Activated T-helper 2 cell treated with anti-CD3 and anti-CD28 coated beads, Interferon-gamma antibody, Interleukin-2, Interleukin-4, amounts not matched to agents 10 μg/mL and 5 μg/mL and 100 μg/mL, durations not matched to agents 14 hours and 24 hours and 36 hours (primary cell): ENCODE measurements around the gene NOP9. TPM values are rescaled to one million over a fixed set of nuclear protein-coding genes. Genes with fewer than 3 reads are reported as not detected.

ENCODE experiments used
- DNase-seq: peaks from one replicate; pipeline ENCODE4 v3.0.0; 2021; ENCODE audit warnings: low spot score
- H3K27ac Mint-ChIP-seq: one replicate; pipeline ENCODE4 v1.8.0; 2021; ENCODE audit warnings: mixed read lengths
- H3K27me3 Mint-ChIP-seq: one replicate; pipeline ENCODE4 v1.8.0; 2021; ENCODE audit warnings: low read depth, mixed read lengths
- H3K36me3 Mint-ChIP-seq: one replicate; pipeline ENCODE4 v1.8.0; 2021; ENCODE audit warnings: low read depth, mixed read lengths
- H3K4me1 Mint-ChIP-seq: one replicate; pipeline ENCODE4 v1.8.0; 2021; ENCODE audit warnings: low read depth, mixed read lengths
- H3K4me3 Mint-ChIP-seq: one replicate; pipeline ENCODE4 v1.8.0; 2021; ENCODE audit warnings: low read depth, mild to moderate bottlenecking, moderate library complexity, mixed read lengths
- H3K9me3 Mint-ChIP-seq: one replicate; pipeline ENCODE4 v1.8.0; 2021; ENCODE audit warnings: mixed read lengths
- intact Hi-C: fragments of 100-400 bp; cut with micrococcal nuclease; formaldehyde crosslinking; loops from one replicate; pipeline ENCODE4 v1.15.1; 2023
- total RNA-seq: library from RNA; stranded (reverse); gene quantifications from 2 replicates; pipeline ENCODE4 v1.2.3, GENCODE V29; 2022

The NOP9 gene
- total RNA-seq, 1 donor from 2014 or later = 39.7 TPM

GRCh38 chr14:24332268-24332993, 32.8 kb downstream of the NOP9 start:
- peak overlapping the region; percentile 66 for H3K4me3 Mint-ChIP-seq
- intact Hi-C loops = loop anchor here (1.0 to 10.0 kb wide), 3 partner anchors 18 to 332 kb away; partner anchors contain the start of gene TINF2
- H3K4me1 Mint-ChIP-seq = peaks cover 36% of the 10 kb centered on the region
- H3K27me3 Mint-ChIP-seq = peaks cover 27% of the 10 kb centered on the region
- DNase-seq = peak; percentile 82
- peak overlapping the region; percentile 3 for H3K27ac Mint-ChIP-seq
- H3K9me3 Mint-ChIP-seq = no peaks in the 10 kb centered on the region
- peaks cover 24% of the 10 kb centered on the region for H3K36me3 Mint-ChIP-seq

GRCh38 chr14:24334431-24335291, 35.0 kb downstream of the NOP9 start, which contains the start of gene ADCY4:
ADCY4 (minus strand) TSS chr14:24335071; CDS start chr14:24334652, 419 bp downstream.
- H3K4me3 Mint-ChIP-seq = peak within 1 kb of the TSS; percentile 26
- peaks cover 28% of the 10 kb centered on the region for H3K4me1 Mint-ChIP-seq
- no peak within 1 kb of the TSS for H3K27ac Mint-ChIP-seq
- H3K36me3 Mint-ChIP-seq = peaks cover 26% of the 10 kb centered on the region
- DNase-seq = no peak
- peaks cover 27% of the 10 kb centered on the region for H3K27me3 Mint-ChIP-seq
- H3K9me3 Mint-ChIP-seq = no peaks in the 10 kb centered on the region
- intact Hi-C loops = loop anchor here (10.0 kb wide), 1 partner anchor 330 kb away; no protein-coding TSS in a partner anchor

GRCh38 chr14:24335461-24336171, 36.0 kb downstream of the NOP9 start:
- Mint-ChIP-seq H3K27ac (no peak overlapping the region), H3K4me3 (no peak overlapping the region)
- intact Hi-C loops = loop anchor here (10.0 kb wide), 1 partner anchor 329 kb away; no protein-coding TSS in a partner anchor

GRCh38 chr14:24337144-24337823, 37.6 kb downstream of the NOP9 start:
- H3K27ac Mint-ChIP-seq = no peak overlapping the region

More at GRCh38 chr14:24335461-24336171, 36.0 kb downstream of the NOP9 start:
- Mint-ChIP-seq H3K9me3 (no peaks in the 10 kb centered on the region), H3K36me3 (peaks cover 26% of the 10 kb centered on the region), H3K27me3 (peaks cover 22% of the 10 kb centered on the region), H3K4me1 (peaks cover 29% of the 10 kb centered on the region)
- no peak for DNase-seq

GRCh38 chr14:24337824-24338175, 38.1 kb downstream of the NOP9 start:
- Mint-ChIP-seq H3K9me3 (no peaks in the 10 kb centered on the region), H3K36me3 (peaks cover 26% of the 10 kb centered on the region), H3K4me3 (peak overlapping the region; percentile 87), H3K27me3 (peaks cover 21% of the 10 kb centered on the region), H3K27ac (no peak overlapping the region), H3K4me1 (peaks cover 22% of the 10 kb centered on the region)
- intact Hi-C loops = loop anchor here (10.0 kb wide), 1 partner anchor 327 kb away; no protein-coding TSS in a partner anchor
- no peak for DNase-seq

More at GRCh38 chr14:24337144-24337823, 37.6 kb downstream of the NOP9 start:
- intact Hi-C loops = loop anchor here (10.0 kb wide), 1 partner anchor 328 kb away; no protein-coding TSS in a partner anchor
- Mint-ChIP-seq H3K27me3 (peaks cover 20% of the 10 kb centered on the region), H3K9me3 (no peaks in the 10 kb centered on the region), H3K4me3 (no peak overlapping the region), H3K4me1 (peaks cover 26% of the 10 kb centered on the region), H3K36me3 (peaks cover 26% of the 10 kb centered on the region)
- no peak for DNase-seq

GRCh38 chr14:24338843-24339242, 39.2 kb downstream of the NOP9 start:
- Mint-ChIP-seq H3K27me3 (peaks cover 25% of the 10 kb centered on the region), H3K4me1 (peaks cover 19% of the 10 kb centered on the region), H3K9me3 (no peaks in the 10 kb centered on the region), H3K36me3 (peaks cover 26% of the 10 kb centered on the region), H3K4me3 (peak overlapping the region; percentile 87), H3K27ac (no peak overlapping the region)
- intact Hi-C loops = loop anchor here (10.0 kb wide), 1 partner anchor 326 kb away; no protein-coding TSS in a partner anchor
- no peak for DNase-seq

GRCh38 chr14:24339284-24340151, 39.9 kb downstream of the NOP9 start, which contains the start of gene RIPK3:
RIPK3 (minus strand) TSS chr14:24339991; CDS start chr14:24339826, 165 bp downstream.
- Mint-ChIP-seq H3K36me3 (peaks cover 26% of the 10 kb centered on the region), H3K27me3 (peaks cover 24% of the 10 kb centered on the region), H3K4me1 (peaks cover 16% of the 10 kb centered on the region), H3K27ac (peak within 1 kb of the TSS; percentile 61), H3K4me3 (peak within 1 kb of the TSS; percentile 87), H3K9me3 (no peaks in the 10 kb centered on the region)
- intact Hi-C loops = loop anchor here (10.0 kb wide), 1 partner anchor 325 kb away; no protein-coding TSS in a partner anchor
- DNase-seq = peak; percentile 68

- Mint-ChIP-seq H3K27me3 (peaks cover 19% of the 10 kb centered on the region), H3K36me3 (peaks cover 18% of the 10 kb centered on the region), H3K9me3 (no peaks in the 10 kb centered on the region), H3K4me3 (no peak overlapping the region), H3K27ac (no peak overlapping the region), H3K4me1 (peaks cover 13% of the 10 kb centered on the region)
- no peak for DNase-seq
- intact Hi-C loops = no loop called here
Observed at GRCh38 chr14:24340606-24341005, 41.0 kb downstream of the NOP9 start.

GRCh38 chr14:24342889-24343288, 43.2 kb downstream of the NOP9 start:
- DNase-seq = no peak
- Mint-ChIP-seq H3K27ac (no peak overlapping the region), H3K4me1 (peaks cover 13% of the 10 kb centered on the region), H3K36me3 (no peaks in the 10 kb centered on the region), H3K27me3 (peaks cover 27% of the 10 kb centered on the region), H3K9me3 (no peaks in the 10 kb centered on the region), H3K4me3 (no peak overlapping the region)
- intact Hi-C loops = no loop called here

- DNase-seq = no peak
- Mint-ChIP-seq H3K4me1 (peaks cover 6% of the 10 kb centered on the region), H3K27me3 (peaks cover 32% of the 10 kb centered on the region), H3K27ac (no peak overlapping the region), H3K4me3 (no peak overlapping the region), H3K9me3 (no peaks in the 10 kb centered on the region), H3K36me3 (no peaks in the 10 kb centered on the region)
- intact Hi-C loops = no loop called here
Observed at GRCh38 chr14:24343795-24344660, 44.4 kb downstream of the NOP9 start.
